NCI-H2171 (cell line): ENCODE data around the gene ERN2.

Experiments used
- DNase-seq: peaks from one replicate; lab custom pipeline; 2025; lab: John Stamatoyannopoulos, UW

Gene ERN2

GRCh38 chr16:23687034-23687808 is 25.8 kb downstream of the ERN2 start:
- DNase-seq: no peak

GRCh38 chr16:23683487-23683886 is 29.5 kb downstream of the ERN2 start:
- no peak for DNase-seq

GRCh38 chr16:23682181-23682580 is 30.8 kb downstream of the ERN2 start:
- DNase-seq: no peak

- DNase-seq: no peak
Observed at GRCh38 chr16:23679986-23680336, 33.1 kb downstream of the ERN2 start.

GRCh38 chr16:23679274-23679985 is 33.6 kb downstream of the ERN2 start:
- DNase-seq: no peak

GRCh38 chr16:23678430-23679273 is 34.4 kb downstream of the ERN2 start, which contains the start of gene PLK1:
TSS of gene PLK1 (plus strand) at chr16:23678889. CDS start at chr16:23678933, 44 bp downstream.
- DNase-seq: peak; percentile 93

- no peak for DNase-seq
Observed at GRCh38 chr16:23676924-23677480, 36.0 kb downstream of the ERN2 start.

- DNase-seq: no peak
Observed at GRCh38 chr16:23673971-23674614, 38.9 kb downstream of the ERN2 start.

GRCh38 chr16:23670137-23670776 is 42.8 kb downstream of the ERN2 start:
- DNase-seq: no peak

GRCh38 chr16:23668873-23669272 is 44.1 kb downstream of the ERN2 start:
- no peak for DNase-seq

- no peak for DNase-seq
Observed at GRCh38 chr16:23668225-23668624, 44.8 kb downstream of the ERN2 start.

- no peak for DNase-seq
Observed at GRCh38 chr16:23667355-23667659, 45.7 kb downstream of the ERN2 start.

- no peak for DNase-seq
Observed at GRCh38 chr16:23666571-23667354, 46.3 kb downstream of the ERN2 start.

- no peak for DNase-seq
Observed at GRCh38 chr16:23663918-23664317, 49.1 kb downstream of the ERN2 start.

- no peak for DNase-seq
Observed at GRCh38 chr16:23651943-23652468, 61.0 kb downstream of the ERN2 start.

- DNase-seq: no peak
Observed at GRCh38 chr16:23650674-23651416, 62.2 kb downstream of the ERN2 start.

GRCh38 chr16:23642246-23642774 is 70.7 kb downstream of the ERN2 start:
- DNase-seq: no peak

- DNase-seq: peak; percentile 92
Observed at GRCh38 chr16:23640931-23641765, 71.9 kb downstream of the ERN2 start, which contains the start of the genes DCTN5 and PALB2. TSS of gene DCTN5 (plus strand) at chr16:23641466. CDS start at chr16:23641543, 77 bp downstream. TSS of gene PALB2 (minus strand) at chr16:23641310. CDS start at chr16:23641157, 153 bp downstream.
